Smooth muscle cell of the coronary artery (primary cell): ENCODE measurements around the gene DDX52. TPM values are rescaled to one million over a fixed set of nuclear protein-coding genes. Genes with fewer than 3 reads are reported as not detected.

Experiments
- total RNA-seq: library from RNA; depleted of rRNA; stranded (reverse); fragments of >200 nt; gene quantifications from 2 replicates; pipeline ENCODE4 v1.2.3, GENCODE V29; 2014; ENCODE audit warnings: low replicate concordance

Gene DDX52, protein sequence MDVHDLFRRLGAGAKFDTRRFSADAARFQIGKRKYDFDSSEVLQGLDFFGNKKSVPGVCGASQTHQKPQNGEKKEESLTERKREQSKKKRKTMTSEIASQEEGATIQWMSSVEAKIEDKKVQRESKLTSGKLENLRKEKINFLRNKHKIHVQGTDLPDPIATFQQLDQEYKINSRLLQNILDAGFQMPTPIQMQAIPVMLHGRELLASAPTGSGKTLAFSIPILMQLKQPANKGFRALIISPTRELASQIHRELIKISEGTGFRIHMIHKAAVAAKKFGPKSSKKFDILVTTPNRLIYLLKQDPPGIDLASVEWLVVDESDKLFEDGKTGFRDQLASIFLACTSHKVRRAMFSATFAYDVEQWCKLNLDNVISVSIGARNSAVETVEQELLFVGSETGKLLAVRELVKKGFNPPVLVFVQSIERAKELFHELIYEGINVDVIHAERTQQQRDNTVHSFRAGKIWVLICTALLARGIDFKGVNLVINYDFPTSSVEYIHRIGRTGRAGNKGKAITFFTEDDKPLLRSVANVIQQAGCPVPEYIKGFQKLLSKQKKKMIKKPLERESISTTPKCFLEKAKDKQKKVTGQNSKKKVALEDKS
- 12.5 and 13.0 TPM in 2 replicates for total RNA-seq

GRCh38 chr17:37643118-37643766, at the start of gene DDX52:
DDX52 (minus strand) TSS chr17:37643446; CDS start chr17:37643420, 26 bp downstream.

GRCh38 chr17:37609170-37610040, 33.8 kb downstream of the DDX52 start, which contains the start of gene SYNRG:
SYNRG (minus strand) TSS chr17:37609418; CDS start chr17:37609355, 63 bp downstream.

Other genes starting within 250 kb of the DDX52 start
- 42.6 and 44.3 TPM in 2 replicates for gene ACACA, start 236.6 kb downstream of the DDX52 start, total RNA-seq
- 11.4 and 14.7 TPM in 2 replicates for gene TADA2A, start 236.6 kb downstream of the DDX52 start, total RNA-seq
- 24.3 and 78.7 TPM in 2 replicates for gene DUSP14, start 153.6 kb downstream of the DDX52 start, total RNA-seq
- 5.7 and 9.1 TPM in 2 replicates for gene SYNRG, start 34.0 kb downstream of the DDX52 start, total RNA-seq
- gene HNF1B, start 101.6 kb upstream of the DDX52 start, total RNA-seq, result not detected in 2 replicates